Right cardiac atrium (tissue), 5 donors: ENCODE results near the gene NIN. TPM values are rescaled to one million over a fixed set of nuclear protein-coding genes. Genes with fewer than 3 reads are reported as not detected.

Experiments used
- ATAC-seq, 2 donors: fragments of 200-7000 bp; cut with Tn5 transposase; one replicate each; pipeline versions ENCODE4 v1.8.0 to v1.9.1; 2020; ENCODE audit warnings: moderate library complexity in 2 of 2, mild to moderate bottlenecking in 1 of 2
- DNase-seq, 3 donors: peaks; one replicate each; pipeline ENCODE4 v3.0.0-alpha.2; 2020
- H3K27ac ChIP-seq: one replicate; pipeline ENCODE4 v1.5.1; 2013; ENCODE audit warnings: mild to moderate bottlenecking, low read length, control low read depth, moderate library complexity
- H3K27me3 ChIP-seq: one replicate; pipeline ENCODE4 v1.6.1; 2013; ENCODE audit not compliant: control insufficient read depth, insufficient read depth
- H3K4me1 ChIP-seq: one replicate; pipeline ENCODE4 v1.6.1; 2013; ENCODE audit warnings: low read length; ENCODE audit not compliant: control insufficient read depth, insufficient read depth
- H3K4me3 ChIP-seq: one replicate; pipeline ENCODE4 v1.5.1; 2013; ENCODE audit warnings: low read length, control low read depth
- H3K9me3 ChIP-seq: one replicate; pipeline ENCODE4 v1.6.1; 2013; ENCODE audit warnings: low read length; ENCODE audit not compliant: control insufficient read depth
- WGBS: extraction: QIAGEN DNeasy Blood & Tissue Kit; methylation state at CpG from one replicate; pipeline ENCODE4 v1.1.7; 2013; 5-methylcytosine and 5-hydroxymethylcytosine counted together
- intact Hi-C, 4 donors: fragments of 100-400 bp; cut with DNase I; formaldehyde crosslinking; loops; one replicate each; pipeline versions ENCODE4 v1.11.0 to v1.14.0; 2022 to 2023
- polyA plus RNA-seq: library from polyadenylated mRNA; stranded (reverse); fragments of 200-250 nt; gene quantifications from one replicate; pipeline ENCODE4 v1.2.3, GENCODE V29; 2013
- total RNA-seq, 4 donors: library from RNA; stranded (reverse); fragmentation: NEBNext Ultra II Directional; extraction: Animal tissue kit (Norgen Biotek cat#: 25700); gene quantifications; one replicate each; pipeline ENCODE4 v1.2.1, GENCODE V29; 2021
- donor health status: healthy with polysubstance abuse.
- donor health status: DM: no; HTN: yes; CAD: no.
- donor health status: DM: no; HTN: no; CAD: no.
- donor health status: DM: no; HTN: yes; CAD: no; lungs with severe emphysema.
- donor health status: DM: yes; HTN: yes; CAD: no.

NIN gene
- total and polyA plus RNA-seq, 5 donors: 24.4 to 53.2 (median 45.8) TPM

- 81% methylated on average over 4 of the region's 4 CpGs for WGBS
- ATAC-seq: no peak
- intact Hi-C loops: loop anchor here in 1 of 4 donors (10.0 kb wide), 1 partner anchor 257 kb away; no protein-coding TSS in a partner anchor
Measured at GRCh38 chr14:50862036-50862570, 31.1 kb upstream of the NIN start.

GRCh38 chr14:50860478-50861086 is 29.6 kb upstream of the NIN start:
- peak; percentile 78 to 91 (median 89) for DNase-seq
- Histone ChIP-seq H3K9me3 (no peaks in the 10 kb centered on the region), H3K27me3 (no peaks in the 10 kb centered on the region), H3K27ac (no peak overlapping the region), H3K4me1 (no peaks in the 10 kb centered on the region), H3K4me3 (peak overlapping the region; percentile 77)
- intact Hi-C loops: loop anchor here in 1 of 4 donors (10.0 kb wide), 1 partner anchor 256 kb away; no protein-coding TSS in a partner anchor
- WGBS: 3% methylated on average over 6 of the region's 6 CpGs
- peak; percentile 65 to 77 for ATAC-seq

More at GRCh38 chr14:50862036-50862570, 31.1 kb upstream of the NIN start:
- H3K27ac ChIP-seq: no peak overlapping the region
- no peaks in the 10 kb centered on the region for H3K4me1 ChIP-seq
- H3K4me3 ChIP-seq: no peak overlapping the region
- DNase-seq: no peak
- no peaks in the 10 kb centered on the region for H3K9me3 ChIP-seq
- no peaks in the 10 kb centered on the region for H3K27me3 ChIP-seq

GRCh38 chr14:50859296-50859624 is 28.3 kb upstream of the NIN start:
- intact Hi-C loops: loop anchor here in 2 of 4 donors (5.0 to 10.0 kb wide), 3 partner anchors 77 to 244 kb away; no protein-coding TSS in a partner anchor

GRCh38 chr14:50856660-50857059 is 25.7 kb upstream of the NIN start:
- WGBS: 88% methylated on average over 5 of the region's 5 CpGs
- intact Hi-C loops: loop anchor here in 2 of 4 donors (5.0 to 10.0 kb wide), 3 partner anchors 74 to 242 kb away; no protein-coding TSS in a partner anchor

More at GRCh38 chr14:50859296-50859624, 28.3 kb upstream of the NIN start:
- Histone ChIP-seq H3K4me1 (no peaks in the 10 kb centered on the region), H3K9me3 (no peaks in the 10 kb centered on the region), H3K27ac (no peak overlapping the region), H3K27me3 (no peaks in the 10 kb centered on the region), H3K4me3 (peak overlapping the region; percentile 77)
- no peak for DNase-seq
- 3% methylated on average over 1 of the region's 1 CpG for WGBS
- ATAC-seq: no peak

GRCh38 chr14:50855558-50855957 is 24.6 kb upstream of the NIN start:
- Histone ChIP-seq H3K27me3 (no peaks in the 10 kb centered on the region), H3K4me1 (no peaks in the 10 kb centered on the region), H3K27ac (no peak overlapping the region), H3K9me3 (no peaks in the 10 kb centered on the region), H3K4me3 (no peak overlapping the region)
- intact Hi-C loops: loop anchor here in 2 of 4 donors (5.0 to 10.0 kb wide), 3 partner anchors 73 to 241 kb away; no protein-coding TSS in a partner anchor
- no peak for ATAC-seq
- 63% methylated on average over 1 of the region's 1 CpG for WGBS
- DNase-seq: no peak

More at GRCh38 chr14:50856660-50857059, 25.7 kb upstream of the NIN start:
- Histone ChIP-seq H3K27me3 (no peaks in the 10 kb centered on the region), H3K4me3 (no peak overlapping the region), H3K9me3 (no peaks in the 10 kb centered on the region), H3K27ac (no peak overlapping the region), H3K4me1 (no peaks in the 10 kb centered on the region)
- ATAC-seq: no peak
- DNase-seq: no peak

GRCh38 chr14:50854521-50854920 is 23.6 kb upstream of the NIN start:
- no peak for DNase-seq
- ATAC-seq: no peak
- intact Hi-C loops: loop anchor here in 1 of 4 donors (10.0 kb wide), 2 partner anchors 80 to 240 kb away; no protein-coding TSS in a partner anchor

GRCh38 chr14:50853891-50854290 is 22.9 kb upstream of the NIN start:
- H3K4me1 ChIP-seq: no peaks in the 10 kb centered on the region
- H3K27ac ChIP-seq: no peak overlapping the region
- intact Hi-C loops: loop anchor here in 1 of 4 donors (10.0 kb wide), 2 partner anchors 79 to 239 kb away; no protein-coding TSS in a partner anchor
- no peak for ATAC-seq
- H3K4me3 ChIP-seq: no peak overlapping the region
- no peak for DNase-seq
- no peaks in the 10 kb centered on the region for H3K9me3 ChIP-seq
- H3K27me3 ChIP-seq: no peaks in the 10 kb centered on the region

More at GRCh38 chr14:50854521-50854920, 23.6 kb upstream of the NIN start:
- Histone ChIP-seq H3K27me3 (no peaks in the 10 kb centered on the region), H3K9me3 (no peaks in the 10 kb centered on the region), H3K4me1 (no peaks in the 10 kb centered on the region), H3K27ac (no peak overlapping the region), H3K4me3 (no peak overlapping the region)
- WGBS: 89% methylated on average over 5 of the region's 5 CpGs

GRCh38 chr14:50846226-50846880 is 15.4 kb upstream of the NIN start:
- Histone ChIP-seq H3K9me3 (no peaks in the 10 kb centered on the region), H3K27ac (no peak overlapping the region), H3K27me3 (no peaks in the 10 kb centered on the region), H3K4me1 (no peaks in the 10 kb centered on the region), H3K4me3 (no peak overlapping the region)
- DNase-seq: no peak
- WGBS: 85% methylated on average over 8 of the region's 8 CpGs
- no peak for ATAC-seq
- intact Hi-C loops: no loop called here

GRCh38 chr14:50845166-50845565 is 14.2 kb upstream of the NIN start:
- H3K4me3 ChIP-seq: no peak overlapping the region
- intact Hi-C loops: no loop called here
- no peaks in the 10 kb centered on the region for H3K4me1 ChIP-seq

GRCh38 chr14:50844391-50844790 is 13.4 kb upstream of the NIN start:
- intact Hi-C loops: no loop called here
- Histone ChIP-seq H3K27me3 (no peaks in the 10 kb centered on the region), H3K4me1 (no peaks in the 10 kb centered on the region), H3K4me3 (no peak overlapping the region), H3K27ac (no peak overlapping the region), H3K9me3 (no peaks in the 10 kb centered on the region)
- ATAC-seq: no peak
- WGBS: 94% methylated on average over 2 of the region's 2 CpGs
- DNase-seq: no peak

More at GRCh38 chr14:50845166-50845565, 14.2 kb upstream of the NIN start:
- H3K27me3 ChIP-seq: no peaks in the 10 kb centered on the region
- DNase-seq (no peak), ATAC-seq (no peak)
- H3K27ac ChIP-seq: no peak overlapping the region
- H3K9me3 ChIP-seq: no peaks in the 10 kb centered on the region
- 84% methylated on average over 3 of the region's 3 CpGs for WGBS

GRCh38 chr14:50839691-50840090 is 8.7 kb upstream of the NIN start:
- WGBS: 89% methylated on average over 5 of the region's 5 CpGs

More at GRCh38 chr14:50839691-50840090, 8.7 kb upstream of the NIN start:
- no peak overlapping the region for H3K27ac ChIP-seq
- H3K9me3 ChIP-seq: no peaks in the 10 kb centered on the region
- intact Hi-C loops: no loop called here
- H3K4me1 ChIP-seq: no peaks in the 10 kb centered on the region
- no peak for ATAC-seq
- no peak for DNase-seq
- H3K4me3 ChIP-seq: no peak overlapping the region
- no peaks in the 10 kb centered on the region for H3K27me3 ChIP-seq
